SU-DHL-6 (cell line): ENCODE results near the gene ADH1B.
"Not testable (repeated sequence)": the region's sequence is repeated elsewhere in the genome, so short reads cannot be mapped to it uniquely, and the experiment has no call there.

ENCODE experiments used
- H2AFZ ChIP-seq: fragments of 200-600 bp; sonication (generic); 2 replicates; pipeline ENCODE4 v1.6.1; 2014; ENCODE audit warnings: low read depth, mild to moderate bottlenecking, moderate library complexity, mixed read lengths, antibody characterized with exemption, low read length; ENCODE audit not compliant: severe bottlenecking
- H3F3A ChIP-seq: fragments of 200-600 bp; shearing (Covaris generic); 2 replicates; pipeline ENCODE4 v1.6.0; 2016; ENCODE audit warnings: antibody characterized with exemption, mild to moderate bottlenecking; ENCODE audit not compliant: insufficient read depth
- H3K27ac ChIP-seq: fragments of 200-600 bp; sonication (generic); 2 replicates; pipeline ENCODE4 v1.5.1; 2016; ENCODE audit warnings: low read depth, mild to moderate bottlenecking, low read length, moderate library complexity, mixed read lengths
- H3K27me3 ChIP-seq: fragments of 200-600 bp; sonication (generic), shearing (Covaris generic); 2 replicates; pipeline ENCODE4 v1.6.0; 2014; ENCODE audit warnings: mild to moderate bottlenecking, low read length
- H3K36me3 ChIP-seq: fragments of 200-600 bp; sonication (generic); 2 replicates; pipeline ENCODE4 v1.6.1; 2014; ENCODE audit warnings: mild to moderate bottlenecking, low read length, mixed read lengths
- H3K4me2 ChIP-seq: fragments of 300-600, 200-600 bp; shearing (Covaris generic), sonication (generic); 2 replicates; pipeline ENCODE4 v1.6.0; 2014; ENCODE audit warnings: low read length, low read depth, mild to moderate bottlenecking; ENCODE audit not compliant: poor library complexity, severe bottlenecking
- H3K4me3 ChIP-seq: fragments of 200-600 bp; sonication (generic); 2 replicates; pipeline ENCODE4 v1.5.1; 2014; ENCODE audit warnings: antibody characterized with exemption, low read length, mild to moderate bottlenecking, mixed read lengths; ENCODE audit not compliant: insufficient read depth, poor library complexity, severe bottlenecking
- H3K79me2 ChIP-seq: fragments of 200-600 bp; sonication (generic); 2 replicates; pipeline ENCODE4 v1.6.1; 2014; ENCODE audit warnings: mild to moderate bottlenecking, low read length, moderate library complexity; ENCODE audit not compliant: insufficient read depth
- H3K9ac ChIP-seq: fragments of 200-600 bp; sonication (generic); 2 replicates; pipeline ENCODE4 v1.7.0; 2014; ENCODE audit warnings: mild to moderate bottlenecking, low read length
- H3K9me2 ChIP-seq: fragments of 200-600 bp; sonication (generic); replicated peaks from 2 replicates; pipeline ENCODE4 v1.6.1; 2014; ENCODE audit warnings: low read length; ENCODE audit not compliant: insufficient read depth
- H3K9me3 ChIP-seq: fragments of 200-600 bp; sonication (generic); 2 replicates; pipeline ENCODE4 v1.6.1; 2014; ENCODE audit warnings: low read length, mixed read lengths; ENCODE audit not compliant: insufficient read depth
- H4K20me1 ChIP-seq: fragments of 200-600 bp; sonication (generic); 2 replicates; pipeline ENCODE4 v1.6.1; 2014; ENCODE audit warnings: low read depth, mild to moderate bottlenecking, antibody characterized with exemption, low read length, moderate library complexity, mixed read lengths
- CTCF ChIP-seq: fragments of 200-600 bp; sonication (generic); IDR thresholded peaks from one replicate; pipeline ENCODE4 v1.5.1; 2017; ENCODE audit warnings: antibody characterized with exemption, mild to moderate bottlenecking, low read length, moderate library complexity; ENCODE audit not compliant: insufficient read depth, poor library complexity, severe bottlenecking
- EZH2phosphoT487 ChIP-seq: fragments of 200-600 bp; sonication (generic), shearing (Covaris generic); conservative IDR thresholded peaks from 2 replicates; pipeline ENCODE4 v1.6.1; 2018; ENCODE audit warnings: mild to moderate bottlenecking, antibody characterized with exemption, low read length, moderate library complexity, mixed read lengths

Gene ADH1B

GRCh38 chr4:99357948-99358347 is 36.7 kb upstream of the ADH1B start:
- no peaks in the 10 kb centered on the region for H3K27me3 ChIP-seq
- no peaks in the 10 kb centered on the region for H3K9me2 ChIP-seq
- H3K9me3 ChIP-seq, result no peaks in the 10 kb centered on the region
- H2AFZ ChIP-seq, result no peak overlapping the region
- H3K79me2 ChIP-seq, result no peaks in the 10 kb centered on the region
- TF ChIP-seq EZH2phosphoT487, result no peak
- TF ChIP-seq CTCF, result no peak
- H4K20me1 ChIP-seq, result no peaks in the 10 kb centered on the region
- H3K9ac ChIP-seq, result no peak overlapping the region
- H3K4me2 ChIP-seq, result no peak overlapping the region
- no peak overlapping the region for H3K27ac ChIP-seq
- H3K4me3 ChIP-seq, result no peak overlapping the region
- H3K36me3 ChIP-seq, result no peaks in the 10 kb centered on the region
- no peaks in the 10 kb centered on the region for H3F3A ChIP-seq

- Histone ChIP-seq H3K9me3 (no peaks in the 10 kb centered on the region), H3K79me2 (no peaks in the 10 kb centered on the region), H3K27ac (no peak overlapping the region), H2AFZ (no peak overlapping the region), H3K4me3 (no peak overlapping the region), H3K4me2 (no peak overlapping the region), H3K9me2 (no peaks in the 10 kb centered on the region), H3F3A (no peaks in the 10 kb centered on the region), H3K36me3 (no peaks in the 10 kb centered on the region), H4K20me1 (no peaks in the 10 kb centered on the region), H3K9ac (no peak overlapping the region), H3K27me3 (no peaks in the 10 kb centered on the region)
- TF ChIP-seq EZH2phosphoT487, result no peak
Observed at GRCh38 chr4:99356992-99357391, 35.8 kb upstream of the ADH1B start.

- H3K9ac ChIP-seq, H2AFZ ChIP-seq, H3K4me3 ChIP-seq, H3K9me3 ChIP-seq, H3K4me2 ChIP-seq, H3K27me3 ChIP-seq, H4K20me1 ChIP-seq, H3K27ac ChIP-seq, H3K79me2 ChIP-seq, H3F3A ChIP-seq, H3K36me3 ChIP-seq, H3K9me2 ChIP-seq: not testable (repeated sequence)
Observed at GRCh38 chr4:99356149-99356548, 34.9 kb upstream of the ADH1B start.

- H3K4me3 ChIP-seq, result no peak within 1 kb of the TSS
- no peaks in the 10 kb centered on the region for H4K20me1 ChIP-seq
- H2AFZ ChIP-seq, result no peak within 1 kb of the TSS
- H3K9ac ChIP-seq, result no peak within 1 kb of the TSS
- no peaks in the 10 kb centered on the region for H3K27me3 ChIP-seq
- no peaks in the 10 kb centered on the region for H3K9me2 ChIP-seq
- no peaks in the 10 kb centered on the region for H3K79me2 ChIP-seq
- H3K27ac ChIP-seq, result no peak within 1 kb of the TSS
- no peaks in the 10 kb centered on the region for H3K36me3 ChIP-seq
- TF ChIP-seq CTCF (no peak), EZH2phosphoT487 (no peak)
- no peak within 1 kb of the TSS for H3K4me2 ChIP-seq
- no peaks in the 10 kb centered on the region for H3F3A ChIP-seq
- no peaks in the 10 kb centered on the region for H3K9me3 ChIP-seq
Observed at GRCh38 chr4:99352602-99353537, 31.7 kb upstream of the ADH1B start, which contains the start of gene ADH1C. Gene ADH1C (minus strand): TSS chr4:99352746. CDS start chr4:99352675, 71 bp downstream.
